IPS-20b (cell line): Measurements from ENCODE around the gene TAF12.
"Not testable (repeated sequence)": the region's sequence is repeated elsewhere in the genome, so short reads cannot be mapped to it uniquely, and the experiment has no call there.

ENCODE experiments used
- H3K27ac ChIP-seq: one replicate; pipeline ENCODE4 v1.5.1; 2013; ENCODE audit warnings: low read length
- H3K27me3 ChIP-seq: 2 replicates; pipeline ENCODE4 v1.6.1; 2013; ENCODE audit warnings: mild to moderate bottlenecking, low read length, inconsistent platforms; ENCODE audit not compliant: insufficient read depth
- H3K36me3 ChIP-seq: 2 replicates; pipeline ENCODE4 v1.6.1; 2013; ENCODE audit warnings: low read depth, mild to moderate bottlenecking, inconsistent platforms, low read length, moderate library complexity; ENCODE audit not compliant: insufficient read depth
- H3K4me1 ChIP-seq: 2 replicates; pipeline ENCODE4 v1.6.1; 2013; ENCODE audit warnings: mild to moderate bottlenecking, control low read depth, inconsistent platforms, low read length, moderate library complexity; ENCODE audit not compliant: insufficient read depth
- H3K4me3 ChIP-seq: 2 replicates; pipeline ENCODE4 v1.5.1; 2013; ENCODE audit warnings: mild to moderate bottlenecking, low read length, inconsistent platforms
- H3K9ac ChIP-seq: 2 replicates; pipeline ENCODE4 v1.6.1; 2013; ENCODE audit warnings: low read depth, mild to moderate bottlenecking, inconsistent platforms, low read length, moderate library complexity
- H3K9me3 ChIP-seq: 2 replicates; pipeline ENCODE4 v1.6.1; 2013; ENCODE audit warnings: mild to moderate bottlenecking, low read depth, low read length, inconsistent platforms; ENCODE audit not compliant: insufficient read depth

TAF12 gene

DNA sequence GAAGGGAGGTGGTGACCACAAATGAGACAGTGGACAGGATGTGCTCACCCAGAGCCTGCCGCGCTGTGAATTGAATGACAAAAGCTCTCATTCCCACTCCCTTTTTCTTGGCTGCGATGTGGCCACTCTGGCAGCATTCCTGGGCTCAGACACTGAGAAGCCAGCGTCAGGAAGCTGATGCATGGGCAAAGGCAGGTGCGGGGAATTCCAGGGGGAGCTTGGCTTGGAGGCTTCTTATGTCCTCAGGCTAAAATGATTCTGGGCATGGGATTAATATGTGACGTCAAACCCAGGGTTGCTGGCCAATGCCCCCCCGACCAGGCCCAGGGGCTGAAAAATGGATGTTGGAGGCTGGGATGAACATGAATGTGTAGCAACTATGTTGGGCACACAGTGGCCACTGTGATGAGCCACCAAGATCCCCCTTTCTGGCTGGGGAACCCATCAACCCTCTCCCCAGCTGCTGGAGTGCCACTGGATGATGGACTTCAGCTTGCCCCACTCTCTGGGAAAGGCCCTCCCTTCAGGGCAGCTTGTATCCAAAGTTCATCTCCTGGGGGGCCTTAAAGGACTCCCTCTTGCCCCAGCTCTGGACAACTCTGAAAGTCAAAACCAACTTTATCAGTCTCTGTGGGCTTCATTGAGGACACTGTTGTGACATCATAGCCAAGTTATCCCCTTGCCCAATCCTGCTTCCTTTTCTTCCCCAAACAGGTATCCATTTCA is 48.0 kb downstream of the TAF12 start:
- H3K27ac ChIP-seq, H3K9me3 ChIP-seq, H3K4me3 ChIP-seq, H3K36me3 ChIP-seq: not testable (repeated sequence)
- Histone ChIP-seq H3K9ac (peak overlapping the region; percentile 57; the same call in 1 of the 2 replicates), H3K4me1 (peaks cover 20% of the 10 kb centered on the region), H3K27me3 (peaks cover 19% of the 10 kb centered on the region)

DNA sequence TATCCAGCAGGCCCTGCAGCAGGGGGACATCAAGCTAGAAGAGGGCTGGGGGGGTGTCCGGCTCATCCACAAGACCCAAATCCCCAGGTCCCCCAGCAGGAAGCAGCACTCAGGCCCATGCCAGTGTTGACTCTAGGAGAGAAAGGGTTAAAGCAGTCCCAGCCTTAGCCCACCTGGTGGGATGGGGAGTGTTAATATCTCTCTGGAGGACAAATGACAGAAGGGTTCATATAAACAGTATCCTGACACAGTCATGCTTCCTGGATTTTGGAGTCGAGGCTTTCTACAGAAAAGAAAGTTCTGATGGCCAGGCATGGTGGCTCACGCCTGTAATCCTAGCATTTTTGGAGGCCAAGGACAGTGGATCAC is 48.9 kb downstream of the TAF12 start:
- H3K27ac ChIP-seq, H3K9me3 ChIP-seq, H3K36me3 ChIP-seq, H3K9ac ChIP-seq, H3K4me3 ChIP-seq: not testable (repeated sequence)
- H3K4me1 ChIP-seq, result peaks cover 19% of the 10 kb centered on the region
- peaks cover 19% of the 10 kb centered on the region for H3K27me3 ChIP-seq

DNA sequence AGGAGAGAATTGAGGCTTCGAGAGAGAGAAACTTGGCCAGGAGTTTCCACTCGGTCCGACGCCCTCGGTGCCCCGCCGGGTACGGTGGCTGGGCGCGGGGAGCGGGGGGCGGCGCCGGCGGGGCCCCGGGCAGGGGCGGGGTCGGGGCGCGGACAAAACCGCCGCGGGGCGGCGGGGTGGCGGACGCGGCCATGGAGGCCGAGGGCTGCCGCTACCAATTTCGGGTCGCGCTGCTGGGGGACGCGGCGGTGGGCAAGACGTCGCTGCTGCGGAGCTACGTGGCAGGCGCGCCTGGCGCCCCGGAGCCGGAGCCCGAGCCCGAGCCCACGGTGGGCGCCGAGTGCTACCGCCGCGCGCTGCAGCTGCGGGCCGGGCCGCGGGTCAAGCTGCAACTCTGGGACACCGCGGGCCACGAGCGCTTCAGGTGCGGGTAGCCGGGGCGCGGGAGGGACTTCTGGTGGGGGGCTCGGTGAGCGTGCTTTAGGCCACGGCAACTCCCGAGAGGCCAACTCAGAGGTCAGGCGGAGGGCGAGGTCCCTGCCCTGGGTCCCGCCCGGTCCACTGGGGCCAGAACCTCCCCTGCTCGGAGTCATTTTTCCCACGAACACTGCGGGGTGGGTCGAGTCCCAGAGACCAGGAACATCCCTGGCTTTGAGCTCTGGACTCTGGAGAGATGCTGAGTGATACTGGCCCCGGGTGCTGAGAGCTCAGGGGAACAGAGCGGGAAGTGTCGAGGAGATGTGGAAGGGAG is 50.4 kb downstream of the TAF12 start:
- peak overlapping the region; percentile 77; the same call in 1 of the 2 replicates for H3K9ac ChIP-seq
- H3K9me3 ChIP-seq, result no peaks in the 10 kb centered on the region
- peaks cover 19% of the 10 kb centered on the region for H3K27me3 ChIP-seq
- H3K36me3 ChIP-seq, result no peaks in the 10 kb centered on the region
- no peak overlapping the region for H3K27ac ChIP-seq
- peak overlapping the region; percentile 84 for H3K4me3 ChIP-seq
- H3K4me1 ChIP-seq, result peaks cover 17% of the 10 kb centered on the region

DNA sequence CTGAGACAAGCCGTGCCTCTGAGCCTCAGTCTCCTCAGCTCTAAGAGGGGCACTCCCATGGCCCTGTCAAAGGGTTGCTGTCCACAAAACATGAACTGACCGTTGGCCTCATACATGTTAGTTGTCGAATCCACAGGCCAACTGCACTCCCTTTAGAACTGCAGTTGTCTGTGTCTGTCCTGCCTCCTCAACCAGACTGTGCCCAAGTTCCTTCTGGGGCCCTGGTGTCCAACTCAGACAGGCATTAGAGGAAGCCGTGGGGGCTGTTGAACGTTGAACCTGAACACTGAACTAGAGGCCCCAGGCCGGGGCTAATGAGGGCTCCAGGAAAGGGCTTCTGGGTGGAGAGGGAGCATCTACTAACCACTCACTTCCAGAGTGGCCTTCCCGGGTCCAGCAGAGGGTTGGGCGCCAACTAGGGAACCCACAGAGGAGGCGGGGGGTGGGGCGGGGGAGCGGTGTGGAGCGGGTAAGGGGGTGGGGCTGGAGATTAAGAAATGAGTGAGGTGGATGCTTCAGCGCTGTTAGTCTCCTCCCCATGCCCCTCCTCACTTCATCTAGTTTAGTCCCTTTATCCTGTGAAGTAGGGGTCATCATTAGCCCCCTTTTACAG is 51.1 kb downstream of the TAF12 start, which contains the start of gene RAB42:
Gene RAB42 (plus strand): TSS at position 558 of the 613 bp plus-strand sequence. CDS start 247 bp downstream, outside the sequence.
- peak within 1 kb of the TSS; percentile 84 for H3K4me3 ChIP-seq

DNA sequence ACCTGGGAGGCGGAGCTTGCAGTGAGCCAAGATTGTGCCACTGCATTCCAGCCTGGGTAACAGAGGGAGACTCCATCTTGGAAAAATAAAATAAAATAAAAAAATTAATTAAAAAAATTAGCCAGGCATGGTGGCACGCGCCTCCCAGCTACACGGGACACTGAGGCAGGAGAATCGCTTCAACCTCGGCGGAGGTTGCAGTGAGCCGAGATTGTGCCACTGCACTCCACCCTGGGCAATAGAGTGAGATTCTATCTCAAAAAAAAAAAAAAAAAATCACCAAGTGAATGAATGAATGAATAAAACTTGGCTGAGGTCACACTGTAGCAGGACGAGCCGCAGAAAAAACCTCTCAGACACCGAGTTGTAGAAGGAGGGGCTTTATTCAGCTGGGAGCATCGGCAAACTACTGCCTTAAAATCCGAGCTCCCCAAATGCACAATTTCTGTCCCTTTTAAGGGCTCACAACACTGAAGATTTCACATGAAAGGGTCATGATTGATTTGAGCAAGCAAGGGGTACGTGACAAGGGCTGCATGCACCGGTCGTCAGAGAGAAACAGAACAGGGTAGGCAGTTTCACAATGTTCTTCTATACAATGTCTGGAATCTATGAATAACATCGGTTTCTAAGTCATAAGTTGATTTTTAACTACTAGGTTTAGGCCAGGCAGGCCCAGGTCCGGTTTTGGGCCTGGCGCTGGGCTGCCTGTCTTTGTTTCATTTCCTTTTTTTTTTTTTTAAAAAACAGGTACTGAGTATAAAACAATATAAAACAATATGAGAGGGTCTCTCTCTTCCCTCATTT is 56.1 kb downstream of the TAF12 start:
- H3K27ac ChIP-seq, H3K4me1 ChIP-seq, H3K36me3 ChIP-seq, H3K4me3 ChIP-seq, H3K9me3 ChIP-seq, H3K9ac ChIP-seq: not testable (repeated sequence)
- H3K27me3 ChIP-seq, result peaks cover 13% of the 10 kb centered on the region

More for the DNA sequence above, 51.1 kb downstream of the TAF12 start, which contains the start of gene RAB42:
- Histone ChIP-seq H3K36me3 (no peaks in the 10 kb centered on the region), H3K9ac (peak within 1 kb of the TSS; percentile 77; the same call in 1 of the 2 replicates), H3K9me3 (no peaks in the 10 kb centered on the region), H3K27ac (no peak within 1 kb of the TSS), H3K27me3 (peaks cover 19% of the 10 kb centered on the region), H3K4me1 (peaks cover 17% of the 10 kb centered on the region)

DNA sequence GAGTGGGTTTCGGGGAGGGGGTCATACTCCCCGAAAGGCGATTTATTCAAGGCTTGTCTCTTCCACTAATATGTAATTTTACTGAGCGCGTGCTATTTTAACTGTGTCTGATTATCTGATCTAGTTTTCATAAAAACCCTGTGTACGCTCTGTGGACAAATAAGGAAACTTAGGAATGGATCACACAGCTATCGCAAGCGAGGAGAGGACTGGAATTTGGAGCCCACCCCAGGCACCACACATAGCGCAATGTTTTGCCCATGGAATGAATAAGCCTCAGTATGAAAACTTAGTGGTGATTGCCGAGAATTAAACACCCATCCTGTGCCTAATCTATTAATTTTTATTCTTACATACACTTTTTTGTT is 60.6 kb downstream of the TAF12 start:
- H3K36me3 ChIP-seq, result peaks cover 43% of the 10 kb centered on the region
- peak overlapping the region; percentile 100 for H3K4me3 ChIP-seq
- no peak overlapping the region for H3K27ac ChIP-seq
- H3K9me3 ChIP-seq, result no peaks in the 10 kb centered on the region
- H3K27me3 ChIP-seq, result peaks cover 7% of the 10 kb centered on the region; the same call in 1 of the 2 replicates
- H3K4me1 ChIP-seq, result peaks cover 5% of the 10 kb centered on the region
- H3K9ac ChIP-seq, result peak overlapping the region; percentile 72; the same call in 1 of the 2 replicates

DNA sequence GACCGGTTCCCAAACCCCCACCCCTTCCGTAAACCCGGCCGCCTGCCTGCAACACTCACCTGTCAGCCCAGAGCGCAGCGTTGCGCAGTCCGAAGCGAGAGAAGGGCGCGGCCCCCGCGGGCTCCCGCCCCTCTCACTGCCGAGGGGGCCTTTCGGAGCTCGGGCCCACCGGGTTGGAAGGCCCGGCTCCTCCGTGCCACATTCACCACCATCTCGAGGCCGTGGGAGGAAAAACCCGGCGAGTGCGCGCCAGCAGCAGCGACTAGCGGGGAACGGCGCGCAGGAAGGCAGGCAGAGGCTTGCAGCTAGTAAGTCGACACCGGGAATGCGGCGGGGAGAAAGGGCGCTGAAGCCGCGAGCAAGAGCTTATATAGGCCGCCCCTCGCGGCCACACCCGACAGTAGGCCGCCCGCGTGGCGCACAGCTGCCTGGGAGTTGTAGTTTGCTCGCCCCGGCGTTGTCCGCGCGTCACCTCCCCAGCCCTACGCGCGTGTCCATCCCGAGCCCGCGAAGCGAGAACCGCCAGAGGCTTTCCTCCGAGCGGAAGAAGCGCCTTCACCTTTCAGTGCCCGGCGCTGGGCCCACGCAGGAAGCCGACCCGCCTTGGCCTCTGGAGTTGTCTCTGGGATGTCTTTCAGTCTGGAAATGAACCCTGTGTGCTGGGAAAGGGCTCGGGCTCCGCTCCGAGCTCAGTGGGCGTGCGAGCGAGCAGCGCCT is 61.2 kb downstream of the TAF12 start:
- H3K27me3 ChIP-seq, result peaks cover 7% of the 10 kb centered on the region; the same call in 1 of the 2 replicates
- H3K4me3 ChIP-seq, result peak overlapping the region; percentile 100
- peak overlapping the region; percentile 98 for H3K9ac ChIP-seq
- H3K9me3 ChIP-seq, result no peaks in the 10 kb centered on the region
- peaks cover 5% of the 10 kb centered on the region for H3K4me1 ChIP-seq
- peak overlapping the region; percentile 91 for H3K27ac ChIP-seq
- H3K36me3 ChIP-seq, result peaks cover 47% of the 10 kb centered on the region

DNA sequence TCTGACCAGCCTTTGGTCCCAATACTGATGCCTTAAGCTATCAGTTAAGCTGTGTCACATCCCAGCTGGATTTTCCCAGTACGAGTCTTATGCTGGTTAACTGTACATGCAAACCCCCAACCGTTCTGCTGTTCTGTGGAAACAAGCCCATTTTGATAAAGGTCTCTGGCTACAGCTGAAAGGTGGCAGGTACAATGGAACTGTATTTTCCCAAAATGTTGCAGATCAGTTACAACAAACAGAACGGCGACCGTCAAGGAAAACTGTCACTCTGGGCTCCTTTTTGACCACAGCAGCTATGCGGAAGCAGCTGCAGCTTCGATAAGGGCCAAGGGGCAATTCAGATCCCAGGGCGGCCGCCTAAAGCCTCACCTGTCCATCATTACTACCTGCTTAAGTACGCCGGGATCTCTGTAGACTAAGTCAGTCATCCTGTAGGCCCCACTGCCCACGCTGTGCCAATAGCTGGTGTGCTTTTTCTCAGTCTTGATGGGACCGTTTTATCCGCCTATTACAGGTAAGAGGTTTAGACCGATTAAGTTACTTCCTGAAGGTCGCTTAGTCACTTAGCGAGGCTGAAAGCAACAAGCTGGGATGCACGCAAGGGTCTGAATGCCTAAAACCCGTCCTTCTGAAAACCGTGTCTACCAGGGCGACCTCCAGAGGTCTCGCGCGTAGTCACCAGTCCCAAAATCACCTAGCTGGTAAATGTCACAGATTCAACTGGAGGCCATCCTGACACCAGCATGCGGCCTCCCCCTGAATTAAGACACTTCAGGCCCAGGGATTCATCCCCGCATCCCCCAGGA is 61.9 kb downstream of the TAF12 start:
- Histone ChIP-seq H3K9ac (peak overlapping the region; percentile 98), H3K4me1 (peaks cover 5% of the 10 kb centered on the region), H3K36me3 (peaks cover 47% of the 10 kb centered on the region), H3K9me3 (no peaks in the 10 kb centered on the region), H3K27me3 (peaks cover 7% of the 10 kb centered on the region; the same call in 1 of the 2 replicates), H3K4me3 (peak overlapping the region; percentile 100), H3K27ac (peak overlapping the region; percentile 91)

DNA sequence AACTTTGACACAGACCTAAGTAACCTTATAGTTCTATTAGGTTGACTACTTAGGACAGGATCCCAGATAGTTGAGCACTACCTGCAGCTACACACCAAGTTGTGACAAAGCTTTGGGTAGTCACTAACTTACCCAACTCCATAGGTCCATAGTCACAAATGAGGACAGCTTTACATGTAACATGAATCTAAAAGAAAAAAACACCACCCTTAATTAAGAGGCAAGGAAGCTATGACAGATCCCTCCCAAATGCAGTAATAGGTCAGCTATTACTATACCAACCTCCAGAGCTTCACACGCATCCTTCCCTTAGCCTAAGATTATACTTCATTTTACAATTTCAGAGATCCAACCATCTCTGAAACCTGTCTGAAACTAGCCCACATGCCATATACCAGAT is 63.5 kb downstream of the TAF12 start:
- H3K4me3 ChIP-seq, result peak overlapping the region; percentile 100
- peak overlapping the region; percentile 98; the same call in 1 of the 2 replicates for H3K9ac ChIP-seq
- H3K27me3 ChIP-seq, result peaks cover 7% of the 10 kb centered on the region; the same call in 1 of the 2 replicates
- peaks cover 5% of the 10 kb centered on the region for H3K4me1 ChIP-seq
- H3K36me3 ChIP-seq, result peaks cover 55% of the 10 kb centered on the region
- H3K27ac ChIP-seq, result no peak overlapping the region
- H3K9me3 ChIP-seq, result no peaks in the 10 kb centered on the region

DNA sequence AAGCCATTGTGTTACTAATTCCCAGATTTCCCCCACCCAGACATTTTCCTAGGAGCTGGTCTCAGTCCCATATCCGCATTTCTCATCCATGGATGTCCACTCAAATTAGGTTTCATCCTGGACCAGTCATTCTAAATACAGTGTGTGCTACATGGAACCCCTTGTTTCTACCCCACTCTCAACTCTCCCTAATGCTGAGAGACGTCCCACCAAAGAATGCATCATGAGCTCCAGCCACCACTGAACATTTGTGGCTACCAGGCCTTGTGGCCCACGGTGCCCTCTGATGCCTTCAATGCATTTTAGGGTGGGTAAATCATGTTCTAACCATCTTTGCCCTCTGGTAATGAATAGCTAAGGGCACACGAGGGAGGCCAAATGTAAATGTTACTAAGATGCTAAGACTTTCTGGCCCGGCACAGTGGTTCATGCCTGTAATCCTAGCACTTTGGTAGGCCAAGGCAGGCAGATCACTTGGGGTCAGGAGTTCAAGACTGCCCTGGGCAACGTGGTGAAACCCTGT is 64.1 kb downstream of the TAF12 start:
- Histone ChIP-seq H3K9ac (no peak overlapping the region), H3K9me3 (no peaks in the 10 kb centered on the region), H3K27ac (no peak overlapping the region), H3K36me3 (peaks cover 61% of the 10 kb centered on the region), H3K4me1 (peaks cover 5% of the 10 kb centered on the region), H3K4me3 (peak overlapping the region; percentile 100; the same call in 1 of the 2 replicates), H3K27me3 (peaks cover 7% of the 10 kb centered on the region; the same call in 1 of the 2 replicates)
